Esophagus muscularis mucosa (tissue), 4 donors: ENCODE data around the gene IFNL4.

Experiments used
- EP300 ChIP-seq: sonication (generic); formaldehyde crosslinking; IDR thresholded peaks from one replicate; pipeline ENCODE4 v1.6.1; 2017; ENCODE audit warnings: antibody characterized with exemption
- POLR2A ChIP-seq: fragments of 450-650 bp; IDR thresholded peaks from one replicate; pipeline ENCODE4 v1.6.1; 2017; ENCODE audit warnings: antibody characterized with exemption, moderate library complexity, mild to moderate bottlenecking, low read depth
- POLR2AphosphoS5 ChIP-seq, 2 donors: sonication (generic); formaldehyde crosslinking; IDR thresholded peaks; one replicate each; pipeline ENCODE4 v1.6.1; 2017; ENCODE audit warnings: antibody characterized with exemption in 2 of 2
- TF ChIP-seq, protein P1 (sequence below), 3 experiments: fragments of 200-600 bp in 2 of 3; fragments of 450-650 bp in 1 of 3; sonication (generic) in 2 of 3; IDR thresholded peaks; one replicate each; pipeline ENCODE4 v1.5.1; 2017 to 2019; ENCODE audit warnings: antibody characterized with exemption in 3 of 3, mild to moderate bottlenecking in 2 of 3, moderate library complexity in 1 of 3

DNA sequence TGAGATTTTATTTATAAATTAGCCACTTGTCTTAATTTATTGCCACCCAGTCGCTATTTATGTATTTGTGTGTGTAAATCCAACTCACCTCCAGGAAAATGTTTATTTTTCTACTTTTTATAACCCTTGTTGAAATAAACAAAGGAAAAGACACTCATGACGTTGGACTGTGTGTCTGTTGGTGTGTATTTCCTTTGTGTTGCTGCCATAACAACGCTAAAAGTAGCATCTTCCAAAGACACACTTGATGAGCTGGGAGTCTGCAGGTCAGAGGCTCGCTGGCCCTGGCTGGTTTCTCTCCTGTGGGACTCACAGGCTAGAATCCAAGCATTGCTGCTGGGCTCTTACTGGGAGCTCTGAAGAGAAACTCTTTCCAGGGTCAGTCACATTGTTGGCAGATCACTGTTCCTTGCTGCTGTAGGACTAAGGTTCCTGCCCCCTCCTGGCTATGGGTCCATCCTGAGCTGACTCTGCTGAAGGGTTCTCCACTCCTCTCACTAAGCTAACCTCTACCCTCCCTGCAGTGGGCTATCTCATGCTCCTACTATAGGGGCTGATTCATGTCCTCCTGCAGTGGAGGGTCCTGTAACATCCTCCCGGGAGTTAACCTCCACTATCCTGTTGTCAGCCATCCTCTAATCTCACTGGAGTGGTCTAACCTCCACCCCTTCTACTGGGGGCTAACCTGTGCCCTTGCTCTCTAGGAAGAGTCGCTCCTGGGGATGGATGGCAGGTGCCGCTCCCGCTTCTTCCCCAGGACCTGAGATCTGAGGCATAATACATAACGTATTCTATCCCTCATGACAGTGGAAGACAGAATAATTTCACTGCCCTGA is 21.6 kb upstream of the IFNL4 start:
- TF ChIP-seq, protein P1, sequence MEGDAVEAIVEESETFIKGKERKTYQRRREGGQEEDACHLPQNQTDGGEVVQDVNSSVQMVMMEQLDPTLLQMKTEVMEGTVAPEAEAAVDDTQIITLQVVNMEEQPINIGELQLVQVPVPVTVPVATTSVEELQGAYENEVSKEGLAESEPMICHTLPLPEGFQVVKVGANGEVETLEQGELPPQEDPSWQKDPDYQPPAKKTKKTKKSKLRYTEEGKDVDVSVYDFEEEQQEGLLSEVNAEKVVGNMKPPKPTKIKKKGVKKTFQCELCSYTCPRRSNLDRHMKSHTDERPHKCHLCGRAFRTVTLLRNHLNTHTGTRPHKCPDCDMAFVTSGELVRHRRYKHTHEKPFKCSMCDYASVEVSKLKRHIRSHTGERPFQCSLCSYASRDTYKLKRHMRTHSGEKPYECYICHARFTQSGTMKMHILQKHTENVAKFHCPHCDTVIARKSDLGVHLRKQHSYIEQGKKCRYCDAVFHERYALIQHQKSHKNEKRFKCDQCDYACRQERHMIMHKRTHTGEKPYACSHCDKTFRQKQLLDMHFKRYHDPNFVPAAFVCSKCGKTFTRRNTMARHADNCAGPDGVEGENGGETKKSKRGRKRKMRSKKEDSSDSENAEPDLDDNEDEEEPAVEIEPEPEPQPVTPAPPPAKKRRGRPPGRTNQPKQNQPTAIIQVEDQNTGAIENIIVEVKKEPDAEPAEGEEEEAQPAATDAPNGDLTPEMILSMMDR (IDR thresholded peaks at IDR 0.05), result no peak
- no peak for TF ChIP-seq POLR2AphosphoS5 (IDR thresholded peaks at IDR 0.05)
- TF ChIP-seq POLR2A, result no peak
- no peak for TF ChIP-seq EP300
